Mesodermal cell (in vitro differentiated cells): ENCODE data around the gene KAZN.

Experiments used
- H3K27ac ChIP-seq: 2 replicates; pipeline ENCODE4 v1.7.0; 2013; ENCODE audit warnings: mild to moderate bottlenecking, low read depth, low read length, moderate library complexity; ENCODE audit not compliant: severe bottlenecking
- H3K36me3 ChIP-seq: 2 replicates; pipeline ENCODE4 v1.7.1; 2013; ENCODE audit warnings: mild to moderate bottlenecking, low read length, moderate library complexity; ENCODE audit not compliant: control insufficient read depth, insufficient read depth
- H3K4me1 ChIP-seq: one replicate; pipeline ENCODE4 v1.7.1; 2013; ENCODE audit warnings: mild to moderate bottlenecking, low read length; ENCODE audit not compliant: insufficient read depth, control insufficient read depth, poor library complexity, severe bottlenecking
- H3K4me3 ChIP-seq: 2 replicates; pipeline ENCODE4 v1.7.0; 2013; ENCODE audit warnings: low read length, control low read depth, mild to moderate bottlenecking; ENCODE audit not compliant: insufficient read depth, poor library complexity, severe bottlenecking; ENCODE audit errors: extremely low read depth
- H3K9me3 ChIP-seq: 2 replicates; pipeline ENCODE4 v1.7.1; 2013; ENCODE audit warnings: mild to moderate bottlenecking, low read length, moderate library complexity; ENCODE audit not compliant: control insufficient read depth
- WGBS, 2 experiments: methylation state at CpG; one replicate each; pipeline ENCODE4 v1.1.5; 2013; ENCODE audit warnings: missing lambda C conversion rate in 2 of 2; ENCODE audit not compliant: insufficient coverage in 2 of 2; 5-methylcytosine and 5-hydroxymethylcytosine counted together

The KAZN gene

GRCh38 chr1:14765773-14766172 lies 167.3 kb downstream of the KAZN start:
- 90 to 96% methylated on average over 8 of the region's 8 CpGs for WGBS, 2 experiments
- Histone ChIP-seq H3K4me1 (no peaks in the 10 kb centered on the region), H3K27ac (no peak overlapping the region), H3K4me3 (no peak overlapping the region), H3K9me3 (no peaks in the 10 kb centered on the region), H3K36me3 (no peaks in the 10 kb centered on the region)

DNA sequence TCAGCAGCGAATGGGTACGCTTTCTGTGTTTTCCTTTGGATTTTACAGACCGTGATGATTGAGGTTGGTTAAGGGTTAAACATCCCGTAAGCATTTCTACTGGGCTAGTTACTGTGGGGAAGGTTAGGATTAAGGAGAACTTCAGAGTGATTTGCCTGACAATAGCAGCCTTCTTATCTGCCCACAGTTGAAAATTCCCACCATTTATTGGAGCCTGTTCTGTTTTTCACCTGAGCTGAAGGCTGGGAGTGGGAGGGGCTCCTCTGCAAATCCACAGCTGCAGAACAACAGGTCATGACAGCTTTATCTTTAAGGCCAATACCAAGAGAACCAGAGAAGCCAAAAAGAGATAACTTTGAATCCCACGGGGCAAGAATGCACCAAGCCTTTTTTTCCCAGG lies 168.6 kb downstream of the KAZN start:
- H3K9me3 ChIP-seq: no peaks in the 10 kb centered on the region
- WGBS, 2 experiments: 0 to 53% methylated on average over 1 to 5 of the region's 5 CpGs
- H3K36me3 ChIP-seq: no peaks in the 10 kb centered on the region
- H3K4me1 ChIP-seq: no peaks in the 10 kb centered on the region
- H3K4me3 ChIP-seq: no peak overlapping the region
- H3K27ac ChIP-seq: no peak overlapping the region

DNA sequence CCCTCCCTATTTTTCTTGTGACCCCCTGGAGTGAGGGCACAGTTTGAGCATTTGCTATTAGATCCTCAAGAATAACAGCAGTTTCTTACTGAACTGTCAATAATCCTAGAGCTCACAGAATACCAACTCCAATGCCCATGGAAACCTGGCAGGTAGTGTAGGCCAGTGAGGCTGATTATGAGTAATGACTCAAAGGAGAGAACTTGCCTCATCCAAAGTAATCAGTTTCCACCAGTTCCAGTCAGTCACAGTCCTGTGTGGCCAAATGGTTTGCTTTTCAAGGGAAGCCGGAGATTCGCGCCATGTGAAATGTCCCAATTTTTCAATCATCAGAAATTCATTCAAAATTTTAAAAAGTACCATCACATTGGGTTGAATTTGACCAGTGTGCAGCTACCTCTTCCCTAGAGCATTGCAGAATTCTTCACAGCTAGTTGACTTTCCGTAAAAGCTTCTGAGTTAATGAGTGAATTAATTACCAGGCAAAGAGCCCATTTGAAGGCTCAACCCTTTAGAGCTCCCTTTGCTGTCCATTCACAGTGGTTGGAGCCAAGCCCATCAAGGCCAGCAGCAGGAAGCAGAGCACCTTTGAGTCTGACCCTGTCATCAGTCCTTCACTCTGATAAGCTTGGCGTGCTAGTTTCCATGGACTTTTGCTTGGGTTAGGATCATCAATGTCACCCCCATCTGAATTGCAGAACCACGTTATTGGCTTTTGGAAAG lies 170.3 kb downstream of the KAZN start:
- Histone ChIP-seq H3K4me1 (no peaks in the 10 kb centered on the region), H3K36me3 (no peaks in the 10 kb centered on the region), H3K9me3 (no peaks in the 10 kb centered on the region), H3K4me3 (no peak overlapping the region), H3K27ac (no peak overlapping the region)
- WGBS, 2 experiments: 93 to 97% methylated on average over 2 to 6 of the region's 6 CpGs

- WGBS, 2 experiments: 86 to 89% methylated on average over 12 of the region's 12 CpGs
- Histone ChIP-seq H3K36me3 (no peaks in the 10 kb centered on the region), H3K27ac (no peak overlapping the region), H3K9me3 (no peaks in the 10 kb centered on the region), H3K4me1 (no peaks in the 10 kb centered on the region), H3K4me3 (no peak overlapping the region)
These were observed 171.2 kb downstream of the KAZN start for GRCh38 chr1:14769486-14770274.

- no peaks in the 10 kb centered on the region for H3K9me3 ChIP-seq
- 91 to 94% methylated on average over 5 to 12 of the region's 13 CpGs for WGBS, 2 experiments
- no peak overlapping the region for H3K4me3 ChIP-seq
- H3K27ac ChIP-seq: no peak overlapping the region
- H3K4me1 ChIP-seq: no peaks in the 10 kb centered on the region
- no peaks in the 10 kb centered on the region for H3K36me3 ChIP-seq
These were observed 175.0 kb downstream of the KAZN start for GRCh38 chr1:14773396-14774025.

GRCh38 chr1:14774225-14774624 lies 175.7 kb downstream of the KAZN start:
- no peaks in the 10 kb centered on the region for H3K36me3 ChIP-seq
- H3K4me1 ChIP-seq: no peaks in the 10 kb centered on the region
- no peaks in the 10 kb centered on the region for H3K9me3 ChIP-seq
- 96 to 98% methylated on average over 4 of the region's 5 CpGs for WGBS, 2 experiments
- no peak overlapping the region for H3K27ac ChIP-seq
- no peak overlapping the region for H3K4me3 ChIP-seq

GRCh38 chr1:14774988-14775387 lies 176.5 kb downstream of the KAZN start:
- Histone ChIP-seq H3K9me3 (no peaks in the 10 kb centered on the region), H3K27ac (no peak overlapping the region), H3K4me1 (no peaks in the 10 kb centered on the region), H3K4me3 (no peak overlapping the region), H3K36me3 (no peaks in the 10 kb centered on the region)
- 96 to 100% methylated on average over 1 to 3 of the region's 4 CpGs for WGBS, 2 experiments

DNA sequence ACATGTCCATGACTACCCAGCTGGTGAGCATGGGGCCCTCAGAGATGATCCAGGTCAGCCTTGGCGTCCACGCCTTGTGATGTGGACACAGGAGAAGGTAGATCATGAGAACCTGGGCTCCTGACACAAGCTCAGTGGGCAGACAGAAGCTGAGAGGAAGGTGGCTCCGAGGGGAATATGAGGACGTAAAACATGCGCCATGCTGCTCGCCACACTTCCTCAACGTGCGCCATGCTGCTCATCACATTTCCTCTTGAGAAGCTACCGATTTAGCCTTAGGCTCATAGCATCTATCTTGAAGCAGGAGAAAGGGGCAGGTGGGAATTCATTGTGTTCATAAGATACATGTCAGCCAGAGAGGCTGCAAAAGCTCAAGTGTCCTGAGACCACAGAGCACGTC lies 176.9 kb downstream of the KAZN start:
- Histone ChIP-seq H3K36me3 (no peaks in the 10 kb centered on the region), H3K27ac (no peak overlapping the region), H3K9me3 (no peaks in the 10 kb centered on the region), H3K4me1 (no peaks in the 10 kb centered on the region), H3K4me3 (no peak overlapping the region)
- WGBS, 2 experiments: 90 to 97% methylated on average over 10 of the region's 10 CpGs

GRCh38 chr1:14777516-14778506 lies 179.3 kb downstream of the KAZN start:
- H3K27ac ChIP-seq: no peak overlapping the region
- 66 to 75% methylated on average over 4 of the region's 11 CpGs for whole genome bisulfite sequencing, 2 experiments
- H3K4me1 ChIP-seq: peaks cover 2% of the 10 kb centered on the region
- no peaks in the 10 kb centered on the region for H3K9me3 ChIP-seq
- H3K4me3 ChIP-seq: no peak overlapping the region
- no peaks in the 10 kb centered on the region for H3K36me3 ChIP-seq

DNA sequence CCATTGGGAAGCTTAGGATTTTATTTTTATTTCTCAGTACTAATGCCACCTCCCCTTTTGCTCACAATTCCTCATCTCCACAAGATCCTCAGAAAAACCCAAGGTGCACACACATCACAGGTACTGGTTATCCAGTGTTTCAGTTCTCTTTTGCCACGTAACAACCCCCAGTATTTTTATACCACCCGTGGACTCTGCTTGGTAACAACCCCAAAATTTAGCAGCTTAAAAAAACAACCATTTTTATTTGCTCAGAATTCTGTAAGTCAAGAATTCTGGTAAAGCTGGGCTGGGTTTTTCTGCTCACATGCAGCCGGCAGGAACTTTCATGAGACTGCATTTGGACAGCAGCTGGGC lies 180.0 kb downstream of the KAZN start:
- no peaks in the 10 kb centered on the region for H3K36me3 ChIP-seq
- peaks cover 6% of the 10 kb centered on the region for H3K4me1 ChIP-seq
- no peak overlapping the region for H3K4me3 ChIP-seq
- no peak overlapping the region for H3K27ac ChIP-seq
- 97 to 100% methylated on average over 1 to 3 of the region's 3 CpGs for WGBS, 2 experiments
- no peaks in the 10 kb centered on the region for H3K9me3 ChIP-seq
